ENCODE measurements around the gene CDK5RAP1.
"Not testable (repeated sequence)": the region's sequence is repeated elsewhere in the genome, so short reads cannot be mapped to it uniquely, and the experiment has no call there.

CDK5RAP1 gene, protein sequence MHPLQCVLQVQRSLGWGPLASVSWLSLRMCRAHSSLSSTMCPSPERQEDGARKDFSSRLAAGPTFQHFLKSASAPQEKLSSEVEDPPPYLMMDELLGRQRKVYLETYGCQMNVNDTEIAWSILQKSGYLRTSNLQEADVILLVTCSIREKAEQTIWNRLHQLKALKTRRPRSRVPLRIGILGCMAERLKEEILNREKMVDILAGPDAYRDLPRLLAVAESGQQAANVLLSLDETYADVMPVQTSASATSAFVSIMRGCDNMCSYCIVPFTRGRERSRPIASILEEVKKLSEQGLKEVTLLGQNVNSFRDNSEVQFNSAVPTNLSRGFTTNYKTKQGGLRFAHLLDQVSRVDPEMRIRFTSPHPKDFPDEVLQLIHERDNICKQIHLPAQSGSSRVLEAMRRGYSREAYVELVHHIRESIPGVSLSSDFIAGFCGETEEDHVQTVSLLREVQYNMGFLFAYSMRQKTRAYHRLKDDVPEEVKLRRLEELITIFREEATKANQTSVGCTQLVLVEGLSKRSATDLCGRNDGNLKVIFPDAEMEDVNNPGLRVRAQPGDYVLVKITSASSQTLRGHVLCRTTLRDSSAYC

DNA sequence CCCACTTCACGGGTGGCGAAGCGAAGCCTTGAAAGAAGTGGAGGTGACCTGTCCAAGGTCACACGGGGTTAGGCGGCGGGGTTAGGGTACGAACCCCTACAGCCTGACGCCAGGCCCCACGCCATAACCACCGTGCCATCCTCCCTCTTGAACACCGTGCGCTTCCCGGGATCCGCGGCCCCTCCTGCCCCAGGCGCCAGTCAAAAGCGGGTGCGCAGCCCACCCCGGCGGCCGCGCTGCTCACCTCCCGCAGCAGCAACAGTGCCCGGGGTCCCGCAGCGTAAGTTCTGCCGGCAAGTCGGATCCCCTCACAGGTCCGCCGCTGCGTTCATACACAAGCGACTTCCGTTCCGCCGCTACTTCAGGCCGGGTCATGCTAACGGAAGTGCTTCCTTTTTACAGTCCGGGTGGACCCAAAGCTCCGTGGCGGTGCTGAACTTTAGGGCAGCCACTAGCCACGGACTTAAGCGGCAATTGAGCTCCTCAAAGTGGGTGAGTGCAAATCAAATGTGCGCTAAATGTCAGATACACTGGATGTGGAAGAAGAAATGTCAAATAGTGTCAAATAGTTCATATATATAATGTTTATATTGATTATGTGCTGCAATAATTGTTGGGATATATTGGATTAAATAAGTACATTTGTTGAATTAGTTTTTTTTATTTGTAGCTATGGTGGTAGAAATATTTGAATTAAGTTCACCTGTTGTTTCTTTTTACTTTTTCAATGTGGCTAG is at the start of gene CDK5RAP1:
CDK5RAP1 (minus strand) TSS at position 336 of the 737 bp plus-strand sequence. CDS start 4,455 bp downstream, outside the sequence.
- DNase-seq (ENCODE audit: low spot score in 2 of 2) = peak; percentile 86 to 91
- Histone ChIP-seq H3K4me3 (peak within 1 kb of the TSS; percentile 94), H3K27me3 (ENCODE audit: low read depth) (no peaks in the 10 kb centered on the region), H3K36me3 (replicated peaks) (peaks cover under 1% of the 10 kb centered on the region), H3K4me1 (no peaks in the 10 kb centered on the region), H3K9me3 (no peaks in the 10 kb centered on the region)
- in situ Hi-C loops (cut with MboI; ENCODE audit: low sequenced_read_pairs) = no loop called here

GRCh38 chr20:33450867-33451266 is 49.5 kb upstream of the CDK5RAP1 start:
- no peak for DNase-seq (ENCODE audit: low spot score in 2 of 2)
- Histone ChIP-seq H3K27me3 (ENCODE audit: low read depth) (no peaks in the 10 kb centered on the region), H3K36me3 (replicated peaks) (no peaks in the 10 kb centered on the region), H3K4me1 (no peaks in the 10 kb centered on the region), H3K9me3 (no peaks in the 10 kb centered on the region), H3K4me3 (no peak overlapping the region)
- in situ Hi-C loops (cut with MboI; ENCODE audit: low sequenced_read_pairs) = no loop called here

- Histone ChIP-seq H3K4me3 (no peak overlapping the region), H3K36me3 (replicated peaks) (no peaks in the 10 kb centered on the region), H3K9me3 (no peaks in the 10 kb centered on the region), H3K27me3 (ENCODE audit: low read depth) (no peaks in the 10 kb centered on the region), H3K4me1 (peaks cover 7% of the 10 kb centered on the region)
- DNase-seq (ENCODE audit: low spot score in 2 of 2) = no peak
- in situ Hi-C loops (cut with MboI; ENCODE audit: low sequenced_read_pairs) = no loop called here
Measured at GRCh38 chr20:33445881-33446625, 44.7 kb upstream of the CDK5RAP1 start.

DNA sequence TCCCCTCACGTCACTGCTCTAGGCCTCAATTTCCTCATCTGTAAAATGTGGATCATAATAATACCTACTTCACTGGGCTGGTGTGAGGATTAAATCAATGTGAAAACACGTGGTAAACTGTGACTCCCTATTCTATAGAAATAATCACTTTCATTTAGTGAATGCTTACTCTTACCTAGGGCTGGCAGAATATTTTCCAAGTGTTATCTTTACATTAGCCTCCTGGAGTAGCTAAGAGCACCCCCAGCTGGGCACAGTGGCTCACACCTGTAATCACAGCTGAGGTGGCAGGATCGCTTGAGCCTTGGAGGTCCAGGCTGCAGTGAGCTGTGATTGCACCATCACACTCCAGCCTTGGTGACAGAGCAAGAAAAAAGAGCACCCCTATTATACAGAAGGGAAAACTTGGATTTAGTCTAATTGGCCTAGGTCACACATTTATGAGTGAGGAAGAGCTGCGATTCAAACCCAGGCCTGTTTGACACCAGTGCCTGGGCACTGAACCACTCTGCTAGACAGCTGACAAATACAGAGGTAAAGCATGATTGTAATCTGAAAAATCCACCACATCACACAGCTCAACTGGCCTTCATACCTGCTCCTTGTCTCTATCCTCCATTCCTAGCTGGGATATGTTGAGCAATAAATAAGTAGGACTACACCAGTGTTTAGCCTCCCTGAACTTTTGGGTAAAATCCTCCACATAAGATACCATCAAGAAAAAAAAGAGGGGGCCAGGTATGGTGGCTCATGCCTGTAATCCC is 43.7 kb upstream of the CDK5RAP1 start:
- Histone ChIP-seq H3K27me3 (ENCODE audit: low read depth) (no peaks in the 10 kb centered on the region), H3K4me3 (no peak overlapping the region; the same call in 1 of the 2 replicates), H3K4me1 (peaks cover 7% of the 10 kb centered on the region), H3K36me3 (replicated peaks) (no peaks in the 10 kb centered on the region), H3K9me3 (no peaks in the 10 kb centered on the region)
- no peak for DNase-seq (ENCODE audit: low spot score in 2 of 2)
- in situ Hi-C loops (cut with MboI; ENCODE audit: low sequenced_read_pairs) = no loop called here

GRCh38 chr20:33443512-33444239 is 42.4 kb upstream of the CDK5RAP1 start, which contains the start of gene SNTA1:
TSS of gene SNTA1 (minus strand) at chr20:33443763. CDS start at chr20:33443620, 143 bp downstream.
- DNase-seq (ENCODE audit: low spot score in 2 of 2) = peak; percentile 92 to 99

GRCh38 chr20:33443006-33443511 is 41.7 kb upstream of the CDK5RAP1 start:
- peaks cover 7% of the 10 kb centered on the region for H3K4me1 ChIP-seq
- in situ Hi-C loops (cut with MboI; ENCODE audit: low sequenced_read_pairs) = no loop called here
- peak in 1 of 2 experiments; percentile 38 for DNase-seq (ENCODE audit: low spot score in 2 of 2)
- H3K27me3 ChIP-seq (ENCODE audit: low read depth) = no peaks in the 10 kb centered on the region
- peak overlapping the region; percentile 37 for H3K4me3 ChIP-seq
- no peaks in the 10 kb centered on the region for H3K9me3 ChIP-seq
- no peaks in the 10 kb centered on the region for H3K36me3 ChIP-seq (replicated peaks)

More at GRCh38 chr20:33443512-33444239, 42.4 kb upstream of the CDK5RAP1 start, which contains the start of gene SNTA1:
- no peaks in the 10 kb centered on the region for H3K36me3 ChIP-seq (replicated peaks)
- in situ Hi-C loops (cut with MboI; ENCODE audit: low sequenced_read_pairs) = no loop called here
- peaks cover 7% of the 10 kb centered on the region for H3K4me1 ChIP-seq
- H3K27me3 ChIP-seq (ENCODE audit: low read depth) = no peaks in the 10 kb centered on the region
- no peaks in the 10 kb centered on the region for H3K9me3 ChIP-seq
- peak within 1 kb of the TSS; percentile 37 for H3K4me3 ChIP-seq

DNA sequence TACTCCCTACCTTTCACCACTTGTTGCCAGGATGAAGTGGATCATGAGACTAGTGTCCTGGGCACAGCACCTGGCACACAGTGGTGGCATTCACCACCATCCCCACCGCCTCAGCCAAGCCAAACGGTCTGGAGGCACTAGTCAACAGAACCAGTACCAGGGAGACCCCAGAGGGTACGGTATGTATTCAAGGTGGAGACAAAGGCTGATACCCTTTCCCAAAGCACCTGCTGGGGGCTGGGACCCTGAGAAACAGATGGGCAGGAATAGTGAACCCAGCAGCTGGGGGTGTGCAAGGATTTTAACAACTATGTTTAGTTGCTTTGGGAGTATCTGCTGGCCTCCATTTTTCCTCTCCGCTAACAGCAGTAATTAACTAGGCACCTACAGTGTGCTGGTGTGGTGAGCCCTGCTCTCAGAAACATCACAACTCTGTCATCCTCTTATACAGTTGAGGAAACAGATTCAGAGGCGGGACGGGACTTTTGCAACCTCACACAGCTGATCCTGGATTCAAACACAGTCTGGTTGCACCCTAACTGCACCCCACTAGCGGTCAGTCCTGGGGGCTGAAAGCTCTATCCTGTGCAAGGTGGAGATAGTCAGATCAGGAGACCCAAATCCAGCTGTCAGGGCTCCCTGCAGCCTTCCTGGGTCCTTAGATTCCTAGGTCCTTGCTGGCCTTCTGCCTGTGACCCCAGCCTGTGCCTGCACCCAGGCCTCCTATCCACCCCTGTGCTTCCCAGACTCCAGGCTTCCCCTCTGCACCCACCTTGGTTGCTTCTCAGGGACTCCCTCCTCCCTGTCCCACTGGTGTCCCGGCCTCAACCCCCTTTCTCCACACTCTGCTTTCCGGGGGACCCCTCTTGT is 41.1 kb upstream of the CDK5RAP1 start:
- in situ Hi-C loops (cut with MboI; ENCODE audit: low sequenced_read_pairs) = no loop called here
- DNase-seq (ENCODE audit: low spot score in 2 of 2) = no peak
- Histone ChIP-seq H3K36me3 (replicated peaks) (no peaks in the 10 kb centered on the region), H3K27me3 (ENCODE audit: low read depth) (no peaks in the 10 kb centered on the region), H3K9me3 (no peaks in the 10 kb centered on the region), H3K4me3 (peak overlapping the region; percentile 37), H3K4me1 (peaks cover 7% of the 10 kb centered on the region)

DNA sequence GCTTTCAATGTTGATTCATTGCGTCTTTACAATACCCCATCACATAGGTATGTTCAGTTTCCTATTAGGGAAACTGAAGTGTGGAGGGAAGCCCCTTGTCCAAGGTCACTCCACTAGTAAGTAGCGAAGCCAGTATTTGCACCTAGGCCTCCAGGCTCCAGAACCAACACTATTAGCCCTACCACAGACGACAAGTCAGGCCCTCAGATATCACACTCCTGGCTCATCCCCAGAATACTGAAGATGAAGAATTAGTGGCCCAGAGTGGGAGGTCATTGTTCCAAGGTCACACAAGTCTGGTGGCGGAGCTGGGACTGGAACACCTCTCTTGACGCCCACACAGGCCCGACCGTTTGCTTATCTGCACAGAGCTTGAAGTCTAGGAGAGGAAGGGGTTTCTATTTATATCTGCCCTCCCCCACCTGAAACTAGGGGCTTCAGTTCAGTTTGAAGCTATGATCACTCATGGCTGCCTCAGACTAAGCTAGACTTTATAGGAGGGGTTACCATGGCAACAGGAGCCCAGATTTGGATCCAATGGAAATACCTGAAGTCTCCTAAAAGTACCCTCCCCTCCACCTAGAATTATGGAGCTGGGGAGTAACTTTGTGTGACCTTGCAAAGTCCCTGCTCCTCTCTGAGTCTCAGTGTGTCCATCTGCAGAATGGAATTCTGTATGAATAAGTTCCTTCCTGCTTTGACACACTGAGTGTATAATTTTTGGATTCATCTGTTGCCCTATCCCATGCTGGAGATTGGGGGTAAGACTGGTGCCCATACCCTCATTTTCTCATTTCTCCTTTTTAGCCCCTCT is 40.0 kb upstream of the CDK5RAP1 start:
- in situ Hi-C loops (cut with MboI; ENCODE audit: low sequenced_read_pairs) = no loop called here
- peaks cover 7% of the 10 kb centered on the region for H3K4me1 ChIP-seq
- no peak overlapping the region for H3K4me3 ChIP-seq
- DNase-seq (ENCODE audit: low spot score in 2 of 2) = peak in 1 of 2 experiments; percentile 22
- no peaks in the 10 kb centered on the region for H3K9me3 ChIP-seq
- no peaks in the 10 kb centered on the region for H3K27me3 ChIP-seq (ENCODE audit: low read depth)
- H3K36me3 ChIP-seq (replicated peaks) = no peaks in the 10 kb centered on the region

- H3K9me3 ChIP-seq; DNase-seq (ENCODE audit: low spot score in 2 of 2); H3K4me1 ChIP-seq; H3K27me3 ChIP-seq (ENCODE audit: low read depth); H3K36me3 ChIP-seq (replicated peaks); H3K4me3 ChIP-seq; in situ Hi-C loops (cut with MboI; ENCODE audit: low sequenced_read_pairs): not testable (repeated sequence)
Measured at GRCh38 chr20:33440562-33440961, 39.2 kb upstream of the CDK5RAP1 start.

GRCh38 chr20:33438481-33438880 is 37.2 kb upstream of the CDK5RAP1 start:
- no peaks in the 10 kb centered on the region for H3K27me3 ChIP-seq (ENCODE audit: low read depth)
- in situ Hi-C loops (cut with MboI; ENCODE audit: low sequenced_read_pairs) = no loop called here

More at GRCh38 chr20:33438481-33438880, 37.2 kb upstream of the CDK5RAP1 start:
- no peak for DNase-seq (ENCODE audit: low spot score in 2 of 2)
- Histone ChIP-seq H3K36me3 (replicated peaks) (peaks cover 3% of the 10 kb centered on the region; the same call in 1 of the 2 replicates), H3K9me3 (no peaks in the 10 kb centered on the region), H3K4me3 (no peak overlapping the region), H3K4me1 (0 out of 2 replicates have a peak, but pooled peaks cover 3% of the 10 kb centered on the region)

All from HAP-1 (cell line).